Vein endothelial cell (primary cell): ENCODE data around the gene RPL27. TPM values are rescaled to one million over a fixed set of nuclear protein-coding genes. Genes with fewer than 3 reads are reported as not detected.

ENCODE experiments used
- small RNA-seq: library from RNA; depleted of rRNA; stranded (forward); fragments of <200 nt; gene quantifications from one replicate; pipeline ENCODE3, GENCODE V24; 2012
- total RNA-seq: library from RNA; depleted of rRNA; stranded (reverse); fragments of >200 nt; gene quantifications from 2 replicates; pipeline ENCODE4 v1.2.3, GENCODE V29; 2012

RPL27 gene
- 1,055 and 1,604 TPM in 2 replicates for total RNA-seq

DNA sequence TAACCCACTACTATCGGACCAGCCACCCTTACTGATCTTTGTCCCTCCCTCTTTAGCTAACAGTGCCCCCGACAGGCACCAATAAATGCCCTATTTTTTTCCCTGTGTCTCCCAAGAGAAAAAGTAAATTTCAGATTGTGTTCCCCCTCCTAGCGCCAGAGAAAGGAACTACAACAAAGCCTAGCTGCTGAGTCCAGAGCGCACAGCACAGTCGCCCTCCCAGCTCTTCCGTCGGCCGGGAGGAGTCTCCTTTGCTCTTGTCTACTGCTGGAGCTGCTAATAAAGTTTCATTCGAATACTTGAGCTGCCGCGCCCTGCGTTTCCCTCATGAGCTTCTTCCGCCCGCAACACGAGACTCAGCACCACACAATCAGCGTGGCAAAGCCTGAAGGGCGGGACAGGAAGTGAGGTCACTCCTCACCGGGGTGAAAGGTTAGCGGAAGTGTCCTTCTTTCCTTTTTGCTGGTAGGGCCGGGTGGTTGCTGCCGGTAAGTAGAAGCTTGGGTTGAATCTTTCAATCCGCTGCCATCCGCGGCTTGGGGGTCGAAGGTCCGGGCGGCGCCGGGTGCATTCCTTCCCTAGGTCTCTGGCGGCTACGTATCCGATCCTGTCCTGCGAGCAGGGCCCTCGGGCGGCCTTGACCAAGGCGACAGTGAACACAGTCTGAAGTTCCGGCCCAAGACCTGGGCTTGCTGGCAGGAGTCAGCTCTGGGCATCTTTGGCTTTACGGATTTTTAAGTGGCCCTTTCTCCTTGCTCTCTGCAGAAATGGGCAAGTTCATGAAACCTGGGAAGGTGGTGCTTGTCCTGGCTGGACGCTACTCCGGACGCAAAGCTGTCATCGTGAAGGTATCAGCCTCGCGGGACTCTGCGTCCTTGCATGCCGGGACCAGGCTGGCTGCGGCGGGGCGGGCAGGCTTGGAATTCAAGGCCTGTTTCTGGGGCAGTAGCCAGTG lies at the start of gene RPL27:
TSS of gene RPL27 (plus strand) at position 436 of the 955 bp plus-strand sequence. CDS start at position 768, 332 bp downstream.

GRCh38 chr17:42964161-42964932 lies 33.9 kb upstream of the RPL27 start, which contains the start of gene AARSD1:
Gene AARSD1, minus strand, starts transcription at chr17:42964454. Its CDS starts 14 bp downstream, at chr17:42964440.

GRCh38 chr17:42979511-42980273 lies 18.5 kb upstream of the RPL27 start, which contains the start of gene PTGES3L:
Gene PTGES3L, minus strand, starts transcription at chr17:42980080. Its CDS starts 27 bp downstream, at chr17:42980053.

GRCh38 chr17:42980274-42980765 lies 17.9 kb upstream of the RPL27 start, which contains the start of gene RUNDC1:
Gene RUNDC1, plus strand, starts transcription at chr17:42980565. Its CDS starts 12 bp downstream, at chr17:42980577.

DNA sequence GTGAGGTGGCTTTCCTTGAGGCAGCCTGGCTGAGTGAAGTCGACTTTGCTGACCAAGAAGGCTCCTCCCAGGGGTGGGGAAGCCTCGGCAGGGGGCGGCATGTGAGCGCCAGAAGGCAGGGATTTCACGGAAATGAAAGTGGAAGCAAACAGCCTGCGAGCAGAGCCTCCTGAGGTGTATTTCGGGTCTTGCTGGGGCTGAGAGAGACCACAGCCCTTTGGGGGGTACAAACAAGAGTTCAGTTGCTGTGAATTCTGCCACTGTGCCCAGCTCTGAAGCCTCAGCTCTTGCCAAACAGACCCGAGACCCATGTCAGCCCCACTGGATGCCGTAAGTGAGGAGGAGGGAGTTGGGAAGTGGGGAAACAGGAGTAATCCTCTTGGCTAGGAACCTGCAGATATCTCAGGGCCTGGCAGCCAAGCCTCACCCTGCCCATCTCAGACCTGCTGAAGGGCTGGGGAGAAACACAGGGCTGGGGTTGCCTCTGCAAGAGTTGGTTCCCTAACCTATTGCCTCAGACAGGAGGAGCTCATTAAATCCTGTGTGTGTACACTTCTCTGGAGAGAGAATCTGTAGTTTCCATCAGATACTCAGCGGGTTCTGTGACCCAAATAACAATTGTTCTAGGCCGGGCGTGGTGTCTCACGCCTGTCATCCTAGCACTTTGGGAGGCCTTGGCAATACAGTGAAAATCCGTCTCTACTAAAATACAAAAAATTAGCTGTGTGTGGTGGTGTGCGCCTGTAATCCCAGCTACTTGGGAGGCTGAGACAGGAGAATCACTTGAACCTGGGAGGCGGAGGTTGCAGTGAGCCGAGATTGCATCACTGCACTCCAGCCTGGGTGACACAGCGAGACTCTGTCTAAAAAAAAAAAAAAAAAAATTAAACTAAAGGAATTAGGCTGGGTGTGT lies 8.7 kb downstream of the RPL27 start, which contains the start of gene IFI35:
TSS of gene IFI35 (plus strand) at position 146 of the 913 bp plus-strand sequence. CDS start at position 310, 164 bp downstream.

DNA sequence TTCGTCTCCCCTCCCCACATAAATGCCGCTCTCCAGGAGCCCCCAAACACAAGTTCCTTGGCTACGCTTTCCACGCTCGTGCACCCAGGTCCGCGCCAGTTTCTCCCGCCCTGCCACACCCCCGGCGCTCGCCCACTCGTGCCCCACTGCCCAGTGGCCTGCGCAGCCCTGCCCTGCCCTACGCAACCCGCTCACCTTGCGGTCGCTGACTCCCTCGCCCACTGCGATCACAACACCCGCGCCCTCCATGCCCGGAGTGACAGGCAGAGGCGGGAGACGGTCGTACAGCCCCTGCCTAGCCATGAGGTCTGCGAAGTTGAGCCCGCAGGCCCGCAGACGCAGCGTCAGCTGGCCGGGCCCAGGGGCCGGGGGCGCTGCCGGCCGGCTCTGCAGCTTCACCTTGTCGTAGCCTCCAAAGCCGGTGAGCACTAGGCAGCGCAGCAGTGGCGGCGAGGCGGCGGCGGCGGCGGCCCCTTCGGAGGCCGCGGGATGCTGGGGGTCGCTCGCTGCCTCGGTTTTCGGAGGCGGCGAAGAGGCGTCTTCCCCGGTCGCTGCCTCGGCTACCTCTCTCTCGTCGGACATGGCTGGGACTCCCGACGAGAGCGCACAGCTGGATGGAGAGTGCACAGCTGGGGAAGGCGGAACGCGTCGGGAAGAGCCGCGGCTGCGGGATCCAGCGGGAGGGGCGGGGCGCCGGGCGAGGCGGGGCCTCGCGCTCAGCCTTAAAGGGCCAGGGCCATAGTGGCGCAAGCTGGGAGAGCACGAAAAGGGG lies 23.7 kb downstream of the RPL27 start, which contains the start of gene VAT1:
TSS of gene VAT1 (minus strand) at position 645 of the 772 bp plus-strand sequence. CDS start at position 582, 63 bp downstream.

DNA sequence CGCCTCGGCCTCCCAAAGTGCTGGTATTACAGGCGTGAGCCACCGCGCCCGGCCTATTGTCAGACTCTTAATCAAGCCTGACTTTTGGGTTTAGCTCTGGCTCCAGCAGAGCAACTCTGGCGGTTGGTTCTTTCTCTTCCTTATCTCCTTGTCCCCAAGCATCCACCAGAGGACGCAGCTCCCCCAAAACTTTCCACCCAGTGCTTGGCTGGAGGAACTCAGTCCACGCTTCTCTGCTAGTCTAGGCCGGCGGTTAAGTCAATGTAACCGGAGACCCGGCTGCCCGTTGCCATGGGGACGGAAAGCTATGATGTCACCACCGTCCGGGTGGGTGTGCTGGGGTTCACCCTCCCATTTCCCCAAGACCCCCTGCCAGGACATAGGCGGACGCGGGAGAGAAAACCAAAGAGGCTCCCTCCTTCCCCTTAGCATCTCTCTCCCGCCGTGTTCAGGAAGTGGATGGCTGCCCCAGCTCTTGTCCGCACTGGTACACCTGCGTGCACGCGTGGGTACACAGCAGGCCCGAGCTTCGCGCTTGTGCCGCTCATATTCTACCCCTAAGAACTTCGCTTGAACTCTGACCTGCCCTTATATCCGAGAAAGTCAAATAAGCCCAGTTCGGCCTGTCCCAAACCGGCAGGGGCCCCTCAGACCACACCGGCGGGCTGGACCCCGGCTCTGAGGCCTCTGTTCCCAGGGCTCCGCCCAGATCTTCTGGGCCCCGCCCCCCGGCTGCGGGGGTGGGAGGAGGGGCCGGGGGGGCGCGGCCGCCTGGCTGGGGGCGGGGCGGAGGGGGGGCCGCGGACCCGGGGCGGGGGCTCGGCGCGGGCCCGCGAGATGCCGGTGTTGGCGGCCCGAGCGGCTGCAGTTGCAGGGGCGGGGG lies 26.4 kb downstream of the RPL27 start, which contains the start of gene RND2:
TSS of gene RND2 (plus strand) at position 825 of the 883 bp plus-strand sequence. CDS start 117 bp downstream, outside the sequence.

Small RNA genes within 50 kb of the gene (small RNA-seq; reads per million reads assigned to genes)
- gene AARSD1: not detected

Other genes with a start within 250 kb of the RPL27 start
- 7.6 and 19.6 TPM in 2 replicates for gene RAMP2, start 237.2 kb upstream of the RPL27 start, total RNA-seq
- 46.1 and 50.1 TPM in 2 replicates for gene VPS25, start 225.0 kb upstream of the RPL27 start, total RNA-seq
- gene WNK4, start 217.8 kb upstream of the RPL27 start, total RNA-seq: 1.3 and 2.6 TPM in 2 replicates
- gene COA3, start 199.7 kb upstream of the RPL27 start, total RNA-seq: 43.2 and 46.4 TPM in 2 replicates
- under 0.01 TPM in 1 of 2 replicates, not detected in the other for gene CNTD1, start 199.6 kb upstream of the RPL27 start, total RNA-seq
- gene BECN1, start 174.1 kb upstream of the RPL27 start, total RNA-seq: 81.2 and 86.2 TPM in 2 replicates
- 109 and 148 TPM in 2 replicates for gene PSME3, start 165.0 kb upstream of the RPL27 start, total RNA-seq
- gene AOC2, start 153.8 kb upstream of the RPL27 start, total RNA-seq: 0.65 and 1.9 TPM in 2 replicates
- under 0.01 TPM in 2 replicates for gene AOC3, start 147.2 kb upstream of the RPL27 start, total RNA-seq
- not detected in 2 replicates for gene G6PC1, start 97.6 kb upstream of the RPL27 start, total RNA-seq
- 12.9 and 17.6 TPM in 2 replicates for gene AARSD1, start 34.0 kb upstream of the RPL27 start, total RNA-seq
- 0.33 and 0.38 TPM in 2 replicates for gene PTGES3L, start 18.3 kb upstream of the RPL27 start, total RNA-seq
- gene RUNDC1, start 17.9 kb upstream of the RPL27 start, total RNA-seq: 10.2 and 11.8 TPM in 2 replicates
- gene IFI35, start 8.4 kb downstream of the RPL27 start, total RNA-seq: 7.8 and 10.5 TPM in 2 replicates
- 345 and 356 TPM in 2 replicates for gene VAT1, start 24.0 kb downstream of the RPL27 start, total RNA-seq
- gene RND2, start 26.8 kb downstream of the RPL27 start, total RNA-seq: under 0.01 and 0.10 TPM in 2 replicates
- 5.2 and 16.0 TPM in 2 replicates for gene BRCA1, start 126.9 kb downstream of the RPL27 start, total RNA-seq
- 84.2 and 92.1 TPM in 2 replicates for gene NBR1, start 172.8 kb downstream of the RPL27 start, total RNA-seq
- gene TMEM106A, start 213.5 kb downstream of the RPL27 start, total RNA-seq: 7.4 and 9.8 TPM in 2 replicates
- not detected in 2 replicates for gene CCDC200, start 230.2 kb downstream of the RPL27 start, total RNA-seq
- not detected in 2 replicates for gene RNU2-1, start 235.6 kb downstream of the RPL27 start, total RNA-seq